GM20000 (cell line): ENCODE results near the gene MBOAT2.
"Not testable (repeated sequence)": the region's sequence is repeated elsewhere in the genome, so short reads cannot be mapped to it uniquely, and the experiment has no call there.

Experiments used
- DNase-seq: peaks from one replicate; pipeline ENCODE4 v3.0.0; 2012; ENCODE audit warnings: low spot score
- CTCF ChIP-seq: IDR thresholded peaks from 2 replicates; pipeline ENCODE4 v1.5.1; 2012; ENCODE audit warnings: mild to moderate bottlenecking, control low read depth; ENCODE audit errors: extremely low read depth, missing control alignments

Gene MBOAT2

GRCh38 chr2:8939486-8940114 lies 63.9 kb downstream of the MBOAT2 start:
- DNase-seq, result no peak
- no peak for TF ChIP-seq CTCF

GRCh38 chr2:8938384-8938783 lies 65.1 kb downstream of the MBOAT2 start:
- no peak for TF ChIP-seq CTCF
- DNase-seq, result no peak

- TF ChIP-seq CTCF, result no peak
- DNase-seq, result no peak
These were observed 67.5 kb downstream of the MBOAT2 start for GRCh38 chr2:8935982-8936381.

GRCh38 chr2:8934338-8934737 lies 69.1 kb downstream of the MBOAT2 start:
- TF ChIP-seq CTCF, result no peak
- DNase-seq, result no peak

GRCh38 chr2:8932702-8933101 lies 70.8 kb downstream of the MBOAT2 start:
- no peak for TF ChIP-seq CTCF
- DNase-seq, result no peak

GRCh38 chr2:8930185-8930584 lies 73.3 kb downstream of the MBOAT2 start:
- not testable (repeated sequence) for DNase-seq

- DNase-seq, result no peak
- no peak for TF ChIP-seq CTCF
These were observed 74.4 kb downstream of the MBOAT2 start for GRCh38 chr2:8929128-8929527.
